ENCODE results near the gene KREMEN1. TPM values are rescaled to one million over a fixed set of nuclear protein-coding genes. Genes with fewer than 3 reads are reported as not detected.

Gene KREMEN1
- total RNA-seq, 2 donors from 2014 or later: 8.4 to 13.9 TPM

DNA sequence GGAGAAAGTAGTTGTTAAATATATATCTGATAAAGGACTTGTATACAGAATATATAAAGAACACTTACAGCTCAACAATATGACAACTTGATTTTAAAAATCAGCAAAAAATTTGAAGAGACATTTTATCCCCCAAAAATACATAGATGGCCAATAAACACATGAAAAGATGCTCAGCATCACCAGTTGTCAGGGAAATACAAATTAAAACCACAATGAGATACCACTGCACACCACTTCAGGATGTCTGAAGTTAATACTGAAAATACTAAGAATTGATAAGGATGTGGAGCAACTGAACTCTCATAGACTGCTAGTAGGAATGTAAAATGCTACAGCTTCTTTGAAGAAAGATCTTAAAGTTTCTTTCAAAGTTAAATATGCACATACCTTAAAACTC lies 49.2 kb downstream of the KREMEN1 start:
- Histone ChIP-seq H3K4me1 (ENCODE audit: control insufficient read depth in 1 of 2, low read depth in 2 of 2) (peaks cover 3 to 9% of the 10 kb centered on the region in 2 donors), H3K36me3 (no peaks in the 10 kb centered on the region), H3K4me3 (no peak overlapping the region), H3K27me3 (replicated peaks; ENCODE audit: insufficient read depth) (no peaks in the 10 kb centered on the region), H3K27ac (no peak overlapping the region), H3K9me3 (no peaks in the 10 kb centered on the region)
- ATAC-seq (ENCODE audit: insufficient number of reproducible peaks, low FRiP score, low read depth): no peak
- TF ChIP-seq, protein P1, sequence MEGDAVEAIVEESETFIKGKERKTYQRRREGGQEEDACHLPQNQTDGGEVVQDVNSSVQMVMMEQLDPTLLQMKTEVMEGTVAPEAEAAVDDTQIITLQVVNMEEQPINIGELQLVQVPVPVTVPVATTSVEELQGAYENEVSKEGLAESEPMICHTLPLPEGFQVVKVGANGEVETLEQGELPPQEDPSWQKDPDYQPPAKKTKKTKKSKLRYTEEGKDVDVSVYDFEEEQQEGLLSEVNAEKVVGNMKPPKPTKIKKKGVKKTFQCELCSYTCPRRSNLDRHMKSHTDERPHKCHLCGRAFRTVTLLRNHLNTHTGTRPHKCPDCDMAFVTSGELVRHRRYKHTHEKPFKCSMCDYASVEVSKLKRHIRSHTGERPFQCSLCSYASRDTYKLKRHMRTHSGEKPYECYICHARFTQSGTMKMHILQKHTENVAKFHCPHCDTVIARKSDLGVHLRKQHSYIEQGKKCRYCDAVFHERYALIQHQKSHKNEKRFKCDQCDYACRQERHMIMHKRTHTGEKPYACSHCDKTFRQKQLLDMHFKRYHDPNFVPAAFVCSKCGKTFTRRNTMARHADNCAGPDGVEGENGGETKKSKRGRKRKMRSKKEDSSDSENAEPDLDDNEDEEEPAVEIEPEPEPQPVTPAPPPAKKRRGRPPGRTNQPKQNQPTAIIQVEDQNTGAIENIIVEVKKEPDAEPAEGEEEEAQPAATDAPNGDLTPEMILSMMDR (IDR thresholded peaks at IDR 0.05): no peak
- no peak for DNase-seq (ENCODE audit: low spot score)

DNA sequence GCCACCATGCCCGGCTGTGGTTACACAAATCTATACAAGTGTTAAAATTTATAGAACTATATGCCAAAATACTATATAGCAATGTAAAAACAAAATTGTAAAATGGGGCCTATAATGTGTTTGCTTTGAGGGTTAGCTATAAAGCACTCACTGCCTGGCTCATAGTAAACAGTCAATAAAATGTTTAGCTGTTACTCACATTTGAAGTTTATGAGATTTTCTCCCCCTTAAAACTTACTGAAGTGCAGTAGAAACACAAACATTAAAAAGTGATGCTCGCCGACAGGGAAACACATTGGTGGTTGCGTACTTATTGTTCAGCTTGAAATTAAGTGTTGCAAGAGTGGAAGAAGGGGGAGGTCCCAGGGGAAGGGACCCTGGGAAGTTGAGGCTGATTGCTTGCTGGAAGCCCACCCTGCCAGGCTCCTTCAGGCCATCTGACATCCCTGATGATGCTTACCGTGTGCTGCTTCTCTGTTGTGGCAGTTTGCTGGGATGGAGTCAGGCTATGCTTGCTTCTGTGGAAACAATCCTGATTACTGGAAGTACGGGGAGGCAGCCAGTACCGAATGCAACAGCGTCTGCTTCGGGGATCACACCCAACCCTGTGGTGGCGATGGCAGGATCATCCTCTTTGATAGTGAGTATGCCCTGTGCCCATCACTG lies 52.1 kb downstream of the KREMEN1 start:
- Histone ChIP-seq H3K9me3 (no peaks in the 10 kb centered on the region), H3K27ac (no peak overlapping the region), H3K4me1 (ENCODE audit: control insufficient read depth in 1 of 2, low read depth in 2 of 2) (peaks cover 6 to 19% of the 10 kb centered on the region in 2 donors), H3K27me3 (replicated peaks; ENCODE audit: insufficient read depth) (no peaks in the 10 kb centered on the region), H3K4me3 (no peak overlapping the region), H3K36me3 (no peaks in the 10 kb centered on the region)
- TF ChIP-seq, protein P1 (IDR thresholded peaks at IDR 0.05): no peak
- ATAC-seq (ENCODE audit: insufficient number of reproducible peaks, low FRiP score, low read depth) (no peak), DNase-seq (ENCODE audit: low spot score) (no peak)

DNA sequence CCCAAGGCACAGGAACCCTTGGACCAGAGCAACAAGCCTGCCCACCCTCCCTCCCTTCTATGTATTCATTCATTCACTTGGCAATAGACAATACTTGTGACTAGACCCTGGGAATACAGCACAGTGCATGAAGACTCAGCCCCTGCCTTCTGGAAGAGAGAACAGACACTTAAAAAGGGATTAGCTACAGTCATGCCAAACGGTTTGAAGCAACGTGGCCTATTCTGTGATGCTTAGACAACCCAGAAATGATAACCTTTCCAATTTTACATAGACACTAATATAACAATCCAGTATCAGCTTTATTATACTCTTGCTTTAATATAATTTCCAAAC lies 52.6 kb downstream of the KREMEN1 start:
- no peak overlapping the region for H3K4me3 ChIP-seq
- DNase-seq (ENCODE audit: low spot score) (no peak), ATAC-seq (ENCODE audit: insufficient number of reproducible peaks, low FRiP score, low read depth) (no peak)
- TF ChIP-seq, protein P1 (IDR thresholded peaks at IDR 0.05): no peak
- H3K9me3 ChIP-seq: no peaks in the 10 kb centered on the region
- no peaks in the 10 kb centered on the region for H3K27me3 ChIP-seq (replicated peaks; ENCODE audit: insufficient read depth)
- peaks cover 6 to 19% of the 10 kb centered on the region in 2 donors for H3K4me1 ChIP-seq (ENCODE audit: control insufficient read depth in 1 of 2, low read depth in 2 of 2)
- no peaks in the 10 kb centered on the region for H3K36me3 ChIP-seq
- H3K27ac ChIP-seq: no peak overlapping the region

DNA sequence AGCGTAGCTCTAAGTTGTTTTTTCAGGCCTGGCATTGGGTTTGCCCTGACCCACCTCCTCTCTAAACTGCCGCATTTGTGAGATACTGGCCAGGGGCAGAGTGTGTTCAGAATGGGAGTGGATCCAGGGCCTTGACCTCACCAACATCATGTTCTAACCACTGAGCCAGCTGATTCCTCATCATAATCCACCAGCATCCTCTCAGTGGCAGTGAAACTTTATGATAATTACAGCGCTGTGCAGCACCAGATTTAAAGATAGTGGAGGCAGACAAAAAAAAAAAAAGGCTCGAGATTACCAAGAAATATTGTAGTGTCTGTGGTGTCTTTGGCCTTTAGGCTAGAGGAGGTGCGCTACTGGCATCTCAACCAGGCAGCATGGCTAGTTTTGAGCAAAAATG lies 53.0 kb downstream of the KREMEN1 start:
- DNase-seq (ENCODE audit: low spot score) (no peak), ATAC-seq (ENCODE audit: insufficient number of reproducible peaks, low FRiP score, low read depth) (no peak)
- Histone ChIP-seq H3K4me1 (ENCODE audit: control insufficient read depth in 1 of 2, low read depth in 2 of 2) (peaks cover 6 to 17% of the 10 kb centered on the region in 2 donors), H3K27me3 (replicated peaks; ENCODE audit: insufficient read depth) (no peaks in the 10 kb centered on the region), H3K9me3 (no peaks in the 10 kb centered on the region), H3K36me3 (no peaks in the 10 kb centered on the region), H3K4me3 (no peak overlapping the region), H3K27ac (no peak overlapping the region)
- TF ChIP-seq, protein P1 (IDR thresholded peaks at IDR 0.05): no peak

DNA sequence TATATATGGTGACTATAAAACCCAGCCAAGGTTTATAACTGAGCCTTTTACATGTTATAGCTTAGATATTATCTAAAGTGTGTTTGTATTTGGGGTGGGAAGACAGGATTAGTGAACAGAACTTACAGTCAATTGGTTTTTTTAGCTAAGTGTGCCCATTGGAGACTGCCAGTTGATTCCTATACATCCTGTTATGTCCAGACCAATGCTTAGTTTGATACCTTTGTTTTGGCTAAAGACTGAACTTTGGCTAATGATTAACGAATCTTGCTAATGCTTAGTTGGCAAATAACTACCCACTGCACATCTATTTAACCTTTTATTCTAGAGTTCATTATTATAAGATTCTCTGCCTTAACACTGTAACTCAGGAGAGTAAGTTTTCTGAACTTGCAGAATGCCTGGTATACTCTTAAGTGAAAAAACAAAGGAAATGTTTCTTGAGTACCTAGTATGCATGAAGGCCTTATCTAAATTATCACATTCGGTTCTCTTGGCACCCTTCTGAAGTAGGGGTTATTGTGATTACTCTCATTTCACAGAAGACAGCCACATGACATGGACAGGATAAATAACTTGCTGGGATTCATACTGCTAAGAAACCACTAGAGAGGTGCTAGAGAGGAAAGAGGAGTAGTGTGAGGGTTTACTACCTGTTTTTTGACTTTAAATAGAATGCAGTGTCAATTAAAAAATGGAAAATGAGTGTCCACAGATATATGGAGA lies 54.0 kb downstream of the KREMEN1 start:
- Histone ChIP-seq H3K4me1 (ENCODE audit: control insufficient read depth in 1 of 2, low read depth in 2 of 2) (peaks cover 2 to 10% of the 10 kb centered on the region in 2 donors), H3K4me3 (no peak overlapping the region), H3K27ac (no peak overlapping the region), H3K36me3 (no peaks in the 10 kb centered on the region), H3K27me3 (replicated peaks; ENCODE audit: insufficient read depth) (no peaks in the 10 kb centered on the region), H3K9me3 (no peaks in the 10 kb centered on the region)
- DNase-seq (ENCODE audit: low spot score) (no peak), ATAC-seq (ENCODE audit: insufficient number of reproducible peaks, low FRiP score, low read depth) (no peak)
- TF ChIP-seq, protein P1 (IDR thresholded peaks at IDR 0.05): no peak
